Pancreas (tissue), 10 donors: ENCODE data around the gene ARHGAP44. TPM values are rescaled to one million over a fixed set of nuclear protein-coding genes. Genes with fewer than 3 reads are reported as not detected.
A peak's percentile ranks its signal among the peaks of the same experiment; 100 is the strongest.

ENCODE experiments used
- ATAC-seq, 4 donors: fragments of 200-7000 bp; cut with Tn5 transposase; one replicate each; pipeline versions ENCODE4 v1.8.0 to v1.9.1; 2020; ENCODE audit warnings: mild to moderate bottlenecking in 4 of 4, moderate library complexity in 4 of 4
- DNase-seq, 6 donors: peaks; one replicate each; pipeline ENCODE4 v3.0.0-alpha.2; 2020
- FAIRE-seq: peaks from 2 replicates; lab custom pipeline; 2012; peaks lifted over from hg19 to GRCh38; lab: Jason Lieb, UNC
- H3K27ac ChIP-seq, 4 donors: fragments of 200-600 bp; sonication (generic); 1 replicate in 3 of 4; 2 replicates in 1 of 4; pipeline versions ENCODE4 v1.5.0 to v1.8.0; 2020
- H3K27me3 ChIP-seq, 4 donors: fragments of 200-600 bp; one replicate each; pipeline ENCODE4 v1.8.0; 2021
- H3K36me3 ChIP-seq, 3 donors: fragments of 200-600 bp; sonication (generic) in 1 of 3; one replicate each; pipeline versions ENCODE4 v1.5.0 to v1.8.0; 2020 to 2021
- H3K4me1 ChIP-seq, 3 donors: fragments of 200-600 bp; one replicate each; pipeline ENCODE4 v1.8.0; 2021
- H3K4me3 ChIP-seq, 4 donors: fragments of 200-600 bp; sonication (generic) in 2 of 4; one replicate each; pipeline versions ENCODE4 v1.5.0 to v1.8.0; 2020 to 2021
- H3K9me3 ChIP-seq, 4 donors: fragments of 200-600 bp; one replicate each; pipeline ENCODE4 v1.8.0; 2021
- CTCF ChIP-seq, 4 donors: fragments of 200-600 bp; sonication (generic) in 3 of 4; IDR thresholded peaks; one replicate each; pipeline versions ENCODE4 v1.5.0 to v1.8.0; 2021; ENCODE audit warnings: antibody characterized with exemption in 4 of 4
- WGBS, 2 donors: extraction: QIAGEN DNeasy Blood & Tissue Kit; methylation state at CpG; one replicate each; pipeline ENCODE4 v1.1.7; 2013; 5-methylcytosine and 5-hydroxymethylcytosine counted together
- intact Hi-C, 3 donors: fragments of 100-400 bp; cut with DNase I; formaldehyde crosslinking; loops; one replicate each; pipeline versions ENCODE4 v1.11.1 to v1.14.2; 2022
- polyA plus RNA-seq, 2 donors: library from polyadenylated mRNA; stranded (reverse); fragments of 200-250 nt; gene quantifications; one replicate each; pipeline ENCODE4 v1.2.3, GENCODE V29; 2013
- total RNA-seq, 6 donors: library from RNA; stranded (reverse); fragmentation: NEBNext Ultra II Directional in 4 of 6; extraction: Animal tissue kit (Norgen Biotek cat#: 25700) in 4 of 6; gene quantifications; one replicate each; pipeline versions ENCODE4 v1.2.1 to v1.2.4, GENCODE V29; 2021 to 2023
- donor health status: healthy with polysubstance abuse.
- donor health status: DM: no; HTN: no; CAD: no; lungs with moderate emphysema.
- donor health status: DM: no; HTN: no; CAD: no.
- donor health status: control.
- donor health status: control.
- donor health status: Bipolar disorder and iron deficiency.
- donor health status: DM: yes; HTN: yes; CAD: no.
- donor health status: DM: no; HTN: no; CAD: no.
- donor health status: DM: no; HTN: no; CAD: no.
- donor health status: DM: yes; HTN: yes; CAD: no.

ARHGAP44 gene
- total RNA-seq (1 to 10 TPM; 3.4 to 7.5 (median 4.4) TPM), polyA plus RNA-seq (1 to 10 TPM; 3.5 to 6.5 TPM)

- no peaks in the 10 kb centered on the region for H3K36me3 ChIP-seq
- no peak for TF ChIP-seq CTCF (IDR thresholded peaks at IDR 0.05)
- peak within 1 kb of the TSS; percentile 65 to 77 (median 74) for H3K4me3 ChIP-seq
- ATAC-seq (peak; percentile 92 to 97 (median 94)), FAIRE-seq (no peak), DNase-seq (peak; percentile 61 to 87 (median 72))
- no peaks in the 10 kb centered on the region for H3K4me1 ChIP-seq
- no peaks in the 10 kb centered on the region for H3K9me3 ChIP-seq
- H3K27ac ChIP-seq: peak within 1 kb of the TSS; percentile 29 to 64 (median 50)
- H3K27me3 ChIP-seq: no peaks in the 10 kb centered on the region
- WGBS, 2 donors: 0 to 1% methylated on average over 45 to 86 of the region's 86 CpGs
- intact Hi-C loops: no loop called here
Measured at GRCh38 chr17:12789481-12790248, at the start of gene ARHGAP44. TSS of gene ARHGAP44 (plus strand) at chr17:12789498. CDS start at chr17:12789839, 341 bp downstream.

- no peak for TF ChIP-seq CTCF (IDR thresholded peaks at IDR 0.05)
- no peak overlapping the region for H3K4me3 ChIP-seq
- no peaks in the 10 kb centered on the region for H3K9me3 ChIP-seq
- no peaks in the 10 kb centered on the region for H3K36me3 ChIP-seq
- H3K27ac ChIP-seq: no peak overlapping the region
- H3K27me3 ChIP-seq: no peaks in the 10 kb centered on the region
- 62 to 71% methylated on average over 4 of the region's 4 CpGs for WGBS, 2 donors
- intact Hi-C loops: no loop called here
- no peak for FAIRE-seq
- DNase-seq: no peak
- ATAC-seq: no peak
- peaks cover 5 to 9% (median 7%) of the 10 kb centered on the region in 3 donors for H3K4me1 ChIP-seq
Measured at GRCh38 chr17:12739500-12739899, 49.8 kb upstream of the ARHGAP44 start.

- peak overlapping the region in 2 of 4 donors; percentile 5 to 65 for H3K27ac ChIP-seq
- no peak for TF ChIP-seq CTCF (IDR thresholded peaks at IDR 0.05)
- H3K9me3 ChIP-seq: no peaks in the 10 kb centered on the region
- peak in 3 of 4 donors; percentile 11 to 45 (median 34) for ATAC-seq
- no peaks in the 10 kb centered on the region for H3K36me3 ChIP-seq
- FAIRE-seq: no peak
- no peaks in the 10 kb centered on the region for H3K27me3 ChIP-seq
- intact Hi-C loops: loop anchor here in 1 of 3 donors (5.0 kb wide), 1 partner anchor 196 kb away; no protein-coding TSS in a partner anchor
- H3K4me3 ChIP-seq: no peak overlapping the region
- 33 to 42% methylated on average over 3 of the region's 3 CpGs for WGBS, 2 donors
- DNase-seq: no peak
- H3K4me1 ChIP-seq: peaks cover 5 to 9% (median 7%) of the 10 kb centered on the region in 3 donors
Measured at GRCh38 chr17:12743046-12743445, 46.3 kb upstream of the ARHGAP44 start.

- Histone ChIP-seq H3K27ac (peak overlapping the region in 1 of 4 donors; percentile 47), H3K36me3 (no peaks in the 10 kb centered on the region), H3K9me3 (no peaks in the 10 kb centered on the region), H3K4me1 (peaks cover 7 to 12% (median 9%) of the 10 kb centered on the region in 3 donors), H3K27me3 (no peaks in the 10 kb centered on the region), H3K4me3 (no peak overlapping the region)
- intact Hi-C loops: loop anchor here in 1 of 3 donors (5.0 kb wide), 1 partner anchor 197 kb away; no protein-coding TSS in a partner anchor
- WGBS, 2 donors: 78 to 81% methylated on average over 5 of the region's 5 CpGs
- FAIRE-seq: no peak
- peak in 2 of 4 donors; percentile 28 to 37 for ATAC-seq
- DNase-seq: no peak
- no peak for TF ChIP-seq CTCF (IDR thresholded peaks at IDR 0.05)
Measured at GRCh38 chr17:12744298-12744697, 45.0 kb upstream of the ARHGAP44 start.
